GM21737 (cell line): ENCODE data around the gene IKZF2.

Experiments
- ATAC-seq: cut with Tn5 transposase; IDR thresholded peaks from one replicate; pipeline ENCODE4 v1.9.1; 2021; ENCODE audit warnings: mild to moderate bottlenecking, moderate library complexity; ENCODE audit not compliant: unreplicated experiment

Gene IKZF2

GRCh38 chr2:213007290-213007838, 144.0 kb downstream of the IKZF2 start:
- no peak for ATAC-seq

GRCh38 chr2:213004197-213004821, 147.1 kb downstream of the IKZF2 start:
- no peak for ATAC-seq

- ATAC-seq, result no peak
These were observed 149.0 kb downstream of the IKZF2 start for GRCh38 chr2:213002383-213002782.

GRCh38 chr2:213001297-213001910, 150.0 kb downstream of the IKZF2 start:
- no peak for ATAC-seq

- ATAC-seq, result no peak
These were observed 152.6 kb downstream of the IKZF2 start for GRCh38 chr2:212998626-212999359.

GRCh38 chr2:212997526-212998020, 153.8 kb downstream of the IKZF2 start:
- no peak for ATAC-seq

- no peak for ATAC-seq
These were observed 155.5 kb downstream of the IKZF2 start for GRCh38 chr2:212995920-212996319.

GRCh38 chr2:212994976-212995375, 156.4 kb downstream of the IKZF2 start:
- ATAC-seq, result no peak

GRCh38 chr2:212991120-212991519, 160.3 kb downstream of the IKZF2 start:
- peak; percentile 88 for ATAC-seq

GRCh38 chr2:212990697-212991096, 160.7 kb downstream of the IKZF2 start:
- peak; percentile 82 for ATAC-seq

- no peak for ATAC-seq
These were observed 163.9 kb downstream of the IKZF2 start for GRCh38 chr2:212987492-212987891.

GRCh38 chr2:212984129-212984528, 167.3 kb downstream of the IKZF2 start:
- no peak for ATAC-seq

- no peak for ATAC-seq
These were observed 171.6 kb downstream of the IKZF2 start for GRCh38 chr2:212979799-212980198.

- no peak for ATAC-seq
These were observed 172.3 kb downstream of the IKZF2 start for GRCh38 chr2:212979046-212979612.

GRCh38 chr2:212977152-212977551, 174.3 kb downstream of the IKZF2 start:
- ATAC-seq, result no peak

- ATAC-seq, result no peak
These were observed 176.1 kb downstream of the IKZF2 start for GRCh38 chr2:212975333-212975732.

GRCh38 chr2:212974692-212975091, 176.7 kb downstream of the IKZF2 start:
- no peak for ATAC-seq

GRCh38 chr2:212973347-212973746, 178.1 kb downstream of the IKZF2 start:
- ATAC-seq, result no peak

GRCh38 chr2:212970132-212970531, 181.3 kb downstream of the IKZF2 start:
- ATAC-seq, result no peak

- ATAC-seq, result no peak
These were observed 182.9 kb downstream of the IKZF2 start for GRCh38 chr2:212968284-212969081.
